Measurements from ENCODE around the gene GLMP.

Gene GLMP

GRCh38 chr1:156285437-156285836, 10.0 kb downstream of the GLMP start:
- no peak for DNase-seq

GRCh38 chr1:156284757-156285156, 10.7 kb downstream of the GLMP start:
- DNase-seq, result no peak

- no peak for DNase-seq
These were observed 11.4 kb downstream of the GLMP start, which contains the start of gene TMEM79 for GRCh38 chr1:156284112-156284511. TMEM79 (plus strand) TSS chr1:156284325; CDS start chr1:156285227, 902 bp downstream.

- no peak for DNase-seq
These were observed 12.0 kb downstream of the GLMP start for GRCh38 chr1:156283521-156283920.

- peak; percentile 97 for DNase-seq
These were observed 12.8 kb downstream of the GLMP start, which contains the start of gene SMG5 for GRCh38 chr1:156282479-156283222. SMG5 (minus strand) TSS chr1:156282825; CDS start chr1:156282680, 145 bp downstream.

GRCh38 chr1:156281693-156282478, 13.6 kb downstream of the GLMP start:
- DNase-seq, result peak; percentile 47

GRCh38 chr1:156281281-156281680, 14.2 kb downstream of the GLMP start:
- peak; percentile 73 for DNase-seq

GRCh38 chr1:156279837-156280236, 15.6 kb downstream of the GLMP start:
- no peak for DNase-seq

- no peak for DNase-seq
These were observed 18.5 kb downstream of the GLMP start for GRCh38 chr1:156276966-156277381.

- DNase-seq, result no peak
These were observed 18.9 kb downstream of the GLMP start for GRCh38 chr1:156276532-156276931.

GRCh38 chr1:156270314-156270713, 25.2 kb downstream of the GLMP start:
- no peak for DNase-seq

- no peak for DNase-seq
These were observed 27.1 kb downstream of the GLMP start for GRCh38 chr1:156268336-156268735.

GRCh38 chr1:156266051-156266450, 29.4 kb downstream of the GLMP start:
- no peak for DNase-seq

GRCh38 chr1:156263288-156263655, 32.2 kb downstream of the GLMP start:
- no peak for DNase-seq

- no peak for DNase-seq
These were observed 32.8 kb downstream of the GLMP start for GRCh38 chr1:156262461-156263287.

- DNase-seq, result no peak
These were observed 34.6 kb downstream of the GLMP start for GRCh38 chr1:156260896-156261295.

- DNase-seq, result no peak
These were observed 35.7 kb downstream of the GLMP start for GRCh38 chr1:156259805-156260204.

GRCh38 chr1:156258859-156259258, 36.6 kb downstream of the GLMP start:
- DNase-seq, result no peak

- DNase-seq, result no peak
These were observed 37.8 kb downstream of the GLMP start for GRCh38 chr1:156257711-156258110.

- no peak for DNase-seq
These were observed 41.8 kb downstream of the GLMP start for GRCh38 chr1:156253634-156254033.

- no peak for DNase-seq
These were observed 44.0 kb downstream of the GLMP start for GRCh38 chr1:156251527-156251926.

GRCh38 chr1:156249593-156249992, 45.9 kb downstream of the GLMP start:
- DNase-seq, result no peak

GRCh38 chr1:156248323-156248683, 47.2 kb downstream of the GLMP start:
- no peak for DNase-seq
